ENCODE results near the gene ECE2. TPM values are rescaled to one million over a fixed set of nuclear protein-coding genes. Genes with fewer than 3 reads are reported as not detected.

The ECE2 gene
- total RNA-seq, 1 experiment from 2014 or later, result 0.15 TPM

DNA sequence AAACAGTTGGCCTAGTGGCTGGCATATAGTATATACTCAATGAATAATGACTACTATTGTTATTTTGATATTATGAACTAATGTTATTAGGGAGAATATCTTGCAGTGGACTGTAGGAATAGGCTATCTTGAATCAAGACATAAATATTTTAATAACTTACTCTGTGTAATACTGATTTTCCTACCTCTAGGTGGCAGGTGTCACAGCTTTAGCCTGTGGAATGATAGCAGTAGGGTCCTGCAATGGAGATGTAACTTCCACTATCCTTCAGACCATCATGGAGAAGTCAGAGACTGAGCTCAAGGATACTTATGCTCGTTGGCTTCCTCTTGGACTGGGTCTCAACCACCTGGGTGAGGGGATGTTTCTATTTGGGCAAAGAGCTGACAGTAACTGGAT, 29.8 kb downstream of the ECE2 start:
- no peak overlapping the region for H2AFZ ChIP-seq (ENCODE audit: low read length)
- peaks cover 69% of the 10 kb centered on the region for H3K36me3 ChIP-seq (ENCODE audit: insufficient read depth, low read length)
- peaks cover 3% of the 10 kb centered on the region for H3K4me1 ChIP-seq (ENCODE audit: low read length)
- H3K9me2 ChIP-seq (replicated peaks; ENCODE audit: insufficient read depth, low read length), result no peaks in the 10 kb centered on the region
- H3K9ac ChIP-seq (ENCODE audit: low read length), result no peak overlapping the region
- H4K20me1 ChIP-seq (ENCODE audit: insufficient read depth, low read depth, low read length), result no peaks in the 10 kb centered on the region
- H3K27me3 ChIP-seq (ENCODE audit: low read length), result no peaks in the 10 kb centered on the region
- peaks cover 21% of the 10 kb centered on the region for H3K79me2 ChIP-seq (ENCODE audit: low read length)
- DNase-seq, result peak; percentile 62
- no peak overlapping the region for H3K4me3 ChIP-seq (ENCODE audit: low read length)
- H3K4me2 ChIP-seq (ENCODE audit: low read depth, low read length, poor library complexity, severe bottlenecking), result no peak overlapping the region
- H3K27ac ChIP-seq (ENCODE audit: low read length), result no peak overlapping the region
- no peaks in the 10 kb centered on the region for H3K9me3 ChIP-seq (ENCODE audit: low read length)

DNA sequence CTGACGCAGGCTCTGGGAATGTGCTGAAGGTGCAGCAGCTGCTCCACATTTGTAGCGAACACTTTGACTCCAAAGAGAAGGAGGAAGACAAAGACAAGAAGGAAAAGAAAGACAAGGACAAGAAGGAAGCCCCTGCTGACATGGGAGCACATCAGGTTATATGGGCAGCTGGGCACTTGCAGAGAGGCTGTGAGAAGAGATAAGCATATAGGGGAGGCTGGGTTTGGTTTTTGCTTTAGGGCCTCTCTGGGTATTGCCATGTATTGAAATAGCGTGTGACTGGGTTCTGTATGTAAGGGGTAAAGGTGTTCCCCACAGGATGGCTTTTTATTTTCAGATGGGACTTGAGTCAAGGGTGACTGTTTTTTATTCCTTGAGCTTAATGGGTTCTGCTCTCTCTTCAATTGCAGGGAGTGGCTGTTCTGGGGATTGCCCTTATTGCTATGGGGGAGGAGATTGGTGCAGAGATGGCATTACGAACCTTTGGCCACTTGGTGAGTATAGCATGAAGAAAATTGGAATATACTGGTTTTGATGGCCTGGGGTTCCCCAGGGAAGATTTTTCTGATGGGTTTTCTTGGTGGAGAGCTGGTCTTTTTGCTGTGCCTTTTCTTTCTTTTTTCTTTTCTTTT, 30.6 kb downstream of the ECE2 start:
- Histone ChIP-seq H3K4me1 (ENCODE audit: low read length) (no peaks in the 10 kb centered on the region), H3K4me3 (ENCODE audit: low read length) (no peak overlapping the region), H4K20me1 (ENCODE audit: insufficient read depth, low read depth, low read length) (no peaks in the 10 kb centered on the region), H3K9me2 (replicated peaks; ENCODE audit: insufficient read depth, low read length) (no peaks in the 10 kb centered on the region), H3K9ac (ENCODE audit: low read length) (no peak overlapping the region), H3K27ac (ENCODE audit: low read length) (no peak overlapping the region), H3K36me3 (ENCODE audit: insufficient read depth, low read length) (peaks cover 63% of the 10 kb centered on the region), H3K79me2 (ENCODE audit: low read length) (peaks cover 13% of the 10 kb centered on the region), H3K9me3 (ENCODE audit: low read length) (no peaks in the 10 kb centered on the region), H3K4me2 (ENCODE audit: low read depth, low read length, poor library complexity, severe bottlenecking) (no peak overlapping the region), H2AFZ (ENCODE audit: low read length) (no peak overlapping the region), H3K27me3 (ENCODE audit: low read length) (no peaks in the 10 kb centered on the region)
- DNase-seq, result no peak

GRCh38 chr3:184307915-184308314, 32.1 kb downstream of the ECE2 start:
- Histone ChIP-seq H3K36me3 (ENCODE audit: insufficient read depth, low read length) (peaks cover 49% of the 10 kb centered on the region), H3K4me3 (ENCODE audit: low read length) (no peak overlapping the region), H3K9ac (ENCODE audit: low read length) (no peak overlapping the region), H3K79me2 (ENCODE audit: low read length) (peaks cover 5% of the 10 kb centered on the region), H2AFZ (ENCODE audit: low read length) (no peak overlapping the region), H3K27ac (ENCODE audit: low read length) (no peak overlapping the region), H4K20me1 (ENCODE audit: insufficient read depth, low read depth, low read length) (no peaks in the 10 kb centered on the region), H3K9me3 (ENCODE audit: low read length) (no peaks in the 10 kb centered on the region), H3K4me1 (ENCODE audit: low read length) (no peaks in the 10 kb centered on the region), H3K9me2 (replicated peaks; ENCODE audit: insufficient read depth, low read length) (no peaks in the 10 kb centered on the region), H3K4me2 (ENCODE audit: low read depth, low read length, poor library complexity, severe bottlenecking) (no peak overlapping the region), H3K27me3 (ENCODE audit: low read length) (no peaks in the 10 kb centered on the region)
- no peak for DNase-seq

- no peak overlapping the region for H2AFZ ChIP-seq (ENCODE audit: low read length)
- H3K27me3 ChIP-seq (ENCODE audit: low read length), result no peaks in the 10 kb centered on the region
- DNase-seq, result peak; percentile 37
- peaks cover 2% of the 10 kb centered on the region for H3K79me2 ChIP-seq (ENCODE audit: low read length)
- peaks cover under 1% of the 10 kb centered on the region; the same call in 1 of the 2 replicates for H3K4me1 ChIP-seq (ENCODE audit: low read length)
- H3K9me2 ChIP-seq (replicated peaks; ENCODE audit: insufficient read depth, low read length), result no peaks in the 10 kb centered on the region
- no peak overlapping the region for H3K4me2 ChIP-seq (ENCODE audit: low read depth, low read length, poor library complexity, severe bottlenecking)
- no peaks in the 10 kb centered on the region for H3K9me3 ChIP-seq (ENCODE audit: low read length)
- H3K9ac ChIP-seq (ENCODE audit: low read length), result no peak overlapping the region
- no peaks in the 10 kb centered on the region for H4K20me1 ChIP-seq (ENCODE audit: insufficient read depth, low read depth, low read length)
- H3K4me3 ChIP-seq (ENCODE audit: low read length), result no peak overlapping the region
- peaks cover 41% of the 10 kb centered on the region for H3K36me3 ChIP-seq (ENCODE audit: insufficient read depth, low read length)
- no peak overlapping the region for H3K27ac ChIP-seq (ENCODE audit: low read length)
Observed at GRCh38 chr3:184308744-184309143, 32.9 kb downstream of the ECE2 start.

GRCh38 chr3:184311633-184312032, 35.8 kb downstream of the ECE2 start:
- peaks cover 20% of the 10 kb centered on the region for H3K79me2 ChIP-seq (ENCODE audit: low read length)
- peaks cover 15% of the 10 kb centered on the region for H3K4me1 ChIP-seq (ENCODE audit: low read length)
- H3K4me2 ChIP-seq (ENCODE audit: low read depth, low read length, poor library complexity, severe bottlenecking), result no peak overlapping the region
- 0 out of 2 replicates have a peak overlapping the region, but pooled peaks have one; percentile 1 for H3K27ac ChIP-seq (ENCODE audit: low read length)
- no peak for DNase-seq
- no peak overlapping the region for H3K4me3 ChIP-seq (ENCODE audit: low read length)
- H3K9ac ChIP-seq (ENCODE audit: low read length), result no peak overlapping the region
- H4K20me1 ChIP-seq (ENCODE audit: insufficient read depth, low read depth, low read length), result peaks cover 17% of the 10 kb centered on the region
- no peaks in the 10 kb centered on the region for H3K9me3 ChIP-seq (ENCODE audit: low read length)
- H2AFZ ChIP-seq (ENCODE audit: low read length), result no peak overlapping the region
- no peaks in the 10 kb centered on the region for H3K9me2 ChIP-seq (replicated peaks; ENCODE audit: insufficient read depth, low read length)
- H3K36me3 ChIP-seq (ENCODE audit: insufficient read depth, low read length), result peaks cover 28% of the 10 kb centered on the region
- H3K27me3 ChIP-seq (ENCODE audit: low read length), result no peaks in the 10 kb centered on the region

- H3K27me3 ChIP-seq (ENCODE audit: low read length), result no peaks in the 10 kb centered on the region
- H3K4me1 ChIP-seq (ENCODE audit: low read length), result peaks cover 32% of the 10 kb centered on the region
- peak within 1 kb of the TSS; percentile 86 for H3K27ac ChIP-seq (ENCODE audit: low read length)
- peaks cover 47% of the 10 kb centered on the region for H3K79me2 ChIP-seq (ENCODE audit: low read length)
- peaks cover 44% of the 10 kb centered on the region for H4K20me1 ChIP-seq (ENCODE audit: insufficient read depth, low read depth, low read length)
- peak within 1 kb of the TSS; percentile 99 for H3K9ac ChIP-seq (ENCODE audit: low read length)
- H2AFZ ChIP-seq (ENCODE audit: low read length), result peak within 1 kb of the TSS; percentile 73; the same call in 1 of the 2 replicates
- no peaks in the 10 kb centered on the region for H3K9me3 ChIP-seq (ENCODE audit: low read length)
- no peaks in the 10 kb centered on the region for H3K9me2 ChIP-seq (replicated peaks; ENCODE audit: insufficient read depth, low read length)
- peak within 1 kb of the TSS; percentile 98 for H3K4me3 ChIP-seq (ENCODE audit: low read length)
- H3K4me2 ChIP-seq (ENCODE audit: low read depth, low read length, poor library complexity, severe bottlenecking), result peak within 1 kb of the TSS; percentile 95
- peak; percentile 98 for DNase-seq
- H3K36me3 ChIP-seq (ENCODE audit: insufficient read depth, low read length), result peaks cover 39% of the 10 kb centered on the region
Observed at GRCh38 chr3:184314363-184314699, 38.5 kb downstream of the ECE2 start, which contains the start of gene EIF4G1. TSS of gene EIF4G1 (plus strand) at chr3:184314606. CDS start at chr3:184315797, 1,191 bp downstream.

- H2AFZ ChIP-seq (ENCODE audit: low read length), result no peak overlapping the region
Observed at GRCh38 chr3:184314700-184315542, 39.1 kb downstream of the ECE2 start.

DNA sequence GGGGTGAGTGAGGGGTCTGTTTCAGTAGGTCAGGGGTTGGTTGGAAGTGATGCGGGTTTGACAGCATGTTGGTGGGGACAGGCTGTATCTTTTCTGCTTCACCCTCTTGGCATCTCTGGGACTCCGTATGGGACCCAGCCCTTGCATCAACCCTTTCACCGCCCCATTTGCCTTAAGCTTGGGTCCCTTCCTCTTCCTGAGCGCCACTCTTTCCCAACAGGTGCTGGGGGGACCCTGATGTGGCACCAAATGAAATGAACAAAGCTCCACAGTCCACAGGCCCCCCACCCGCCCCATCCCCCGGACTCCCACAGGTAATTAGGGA, 39.7 kb downstream of the ECE2 start:
- peak overlapping the region; percentile 98 for H3K4me3 ChIP-seq (ENCODE audit: low read length)
- H2AFZ ChIP-seq (ENCODE audit: low read length), result no peak overlapping the region
- H3K9ac ChIP-seq (ENCODE audit: low read length), result peak overlapping the region; percentile 99
- peak overlapping the region; percentile 95 for H3K4me2 ChIP-seq (ENCODE audit: low read depth, low read length, poor library complexity, severe bottlenecking)
- H3K9me3 ChIP-seq (ENCODE audit: low read length), result no peaks in the 10 kb centered on the region
- peak overlapping the region; percentile 86 for H3K27ac ChIP-seq (ENCODE audit: low read length)
- peaks cover 48% of the 10 kb centered on the region for H3K36me3 ChIP-seq (ENCODE audit: insufficient read depth, low read length)
- H3K79me2 ChIP-seq (ENCODE audit: low read length), result peaks cover 57% of the 10 kb centered on the region
- H4K20me1 ChIP-seq (ENCODE audit: insufficient read depth, low read depth, low read length), result peaks cover 54% of the 10 kb centered on the region
- no peaks in the 10 kb centered on the region for H3K9me2 ChIP-seq (replicated peaks; ENCODE audit: insufficient read depth, low read length)
- H3K4me1 ChIP-seq (ENCODE audit: low read length), result peaks cover 32% of the 10 kb centered on the region
- DNase-seq, result peak; percentile 72
- no peaks in the 10 kb centered on the region for H3K27me3 ChIP-seq (ENCODE audit: low read length)

More at GRCh38 chr3:184314700-184315542, 39.1 kb downstream of the ECE2 start:
- peak; percentile 83 for DNase-seq
- H3K27me3 ChIP-seq (ENCODE audit: low read length), result no peaks in the 10 kb centered on the region
- no peaks in the 10 kb centered on the region for H3K9me3 ChIP-seq (ENCODE audit: low read length)
- peaks cover 52% of the 10 kb centered on the region for H3K79me2 ChIP-seq (ENCODE audit: low read length)
- peaks cover 32% of the 10 kb centered on the region for H3K4me1 ChIP-seq (ENCODE audit: low read length)
- H3K36me3 ChIP-seq (ENCODE audit: insufficient read depth, low read length), result peaks cover 44% of the 10 kb centered on the region
- H3K4me2 ChIP-seq (ENCODE audit: low read depth, low read length, poor library complexity, severe bottlenecking), result peak overlapping the region; percentile 95
- peak overlapping the region; percentile 99 for H3K9ac ChIP-seq (ENCODE audit: low read length)
- peaks cover 49% of the 10 kb centered on the region for H4K20me1 ChIP-seq (ENCODE audit: insufficient read depth, low read depth, low read length)
- peak overlapping the region; percentile 86 for H3K27ac ChIP-seq (ENCODE audit: low read length)
- H3K9me2 ChIP-seq (replicated peaks; ENCODE audit: insufficient read depth, low read length), result no peaks in the 10 kb centered on the region
- peak overlapping the region; percentile 98 for H3K4me3 ChIP-seq (ENCODE audit: low read length)
